ENCODE measurements around the gene SMIM44. TPM values are rescaled to one million over a fixed set of nuclear protein-coding genes. Genes with fewer than 3 reads are reported as not detected.

The SMIM44 gene
- total and polyA plus RNA-seq, 9 of the 15 experiments (the other 6 are each of a cell fraction or from before 2014, with no cell fraction given), result not detected

DNA sequence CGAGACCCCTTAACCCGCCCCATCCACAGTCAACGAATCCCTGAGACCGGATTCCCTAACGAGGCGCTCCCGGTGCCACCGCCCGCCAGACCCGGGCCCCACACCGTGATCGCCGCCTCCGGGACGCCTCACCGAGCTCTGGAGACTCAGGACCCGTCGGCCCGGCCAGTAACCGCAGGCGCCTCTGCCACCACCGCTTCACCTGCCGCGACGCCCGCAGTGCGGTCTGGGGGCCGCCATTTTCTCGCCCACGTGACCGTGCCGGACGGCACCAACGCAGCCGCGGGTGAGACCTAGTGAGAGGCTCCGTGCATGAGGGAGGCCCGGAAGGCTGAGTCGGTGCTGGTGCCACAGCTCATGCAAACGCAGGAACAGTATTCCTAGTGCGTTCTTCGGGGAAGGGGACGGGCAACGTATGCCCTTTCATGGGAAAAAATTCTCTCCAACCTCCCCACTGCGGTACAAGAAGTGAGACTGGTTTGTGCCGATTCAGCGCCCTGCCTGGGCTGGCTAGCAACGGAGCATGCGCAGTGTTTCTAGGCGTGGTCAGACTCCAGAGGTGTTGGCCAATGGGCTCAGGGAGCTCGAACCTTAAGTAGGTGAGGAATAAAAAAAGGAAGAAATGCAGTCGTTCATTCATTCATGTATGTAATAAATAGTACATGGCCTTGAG lies 17.3 kb upstream of the SMIM44 start, which contains the start of gene DOHH (continued):
- TF ChIP-seq, protein P1, sequence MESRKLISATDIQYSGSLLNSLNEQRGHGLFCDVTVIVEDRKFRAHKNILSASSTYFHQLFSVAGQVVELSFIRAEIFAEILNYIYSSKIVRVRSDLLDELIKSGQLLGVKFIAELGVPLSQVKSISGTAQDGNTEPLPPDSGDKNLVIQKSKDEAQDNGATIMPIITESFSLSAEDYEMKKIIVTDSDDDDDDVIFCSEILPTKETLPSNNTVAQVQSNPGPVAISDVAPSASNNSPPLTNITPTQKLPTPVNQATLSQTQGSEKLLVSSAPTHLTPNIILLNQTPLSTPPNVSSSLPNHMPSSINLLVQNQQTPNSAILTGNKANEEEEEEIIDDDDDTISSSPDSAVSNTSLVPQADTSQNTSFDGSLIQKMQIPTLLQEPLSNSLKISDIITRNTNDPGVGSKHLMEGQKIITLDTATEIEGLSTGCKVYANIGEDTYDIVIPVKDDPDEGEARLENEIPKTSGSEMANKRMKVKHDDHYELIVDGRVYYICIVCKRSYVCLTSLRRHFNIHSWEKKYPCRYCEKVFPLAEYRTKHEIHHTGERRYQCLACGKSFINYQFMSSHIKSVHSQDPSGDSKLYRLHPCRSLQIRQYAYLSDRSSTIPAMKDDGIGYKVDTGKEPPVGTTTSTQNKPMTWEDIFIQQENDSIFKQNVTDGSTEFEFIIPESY (CRISPR knock-in tag; IDR thresholded peaks at IDR 0.05), result peak; percentile 89
- TF ChIP-seq DNMT1 (IDR thresholded peaks at IDR 0.05) (no peak), ZNF583 (CRISPR knock-in tag; IDR thresholded peaks at IDR 0.05) (no peak), GTF2E2 (tag; IDR thresholded peaks at IDR 0.05) (peak; percentile 94), IFI16 (CRISPR knock-in tag; IDR thresholded peaks at IDR 0.05) (no peak), TCF7L2 (IDR thresholded peaks at IDR 0.05; ENCODE audit: low read depth, low read length) (peak; percentile 98), HCFC1 (IDR thresholded peaks at IDR 0.05; ENCODE audit: low read depth, low read length) (peak; percentile 76), MAFF (IDR thresholded peaks at IDR 0.05; ENCODE audit: low read length) (peak; percentile 84), LEF1 (IDR thresholded peaks at IDR 0.05) (no peak), CCAR2 (IDR thresholded peaks at IDR 0.05; ENCODE audit: low read depth, low read length) (no peak), PML (IDR thresholded peaks at IDR 0.05; ENCODE audit: low read length) (peak; percentile 24; the same call in 1 of the 2 replicates), ZNF253 (CRISPR knock-in tag; conservative IDR thresholded peaks at IDR 0.05) (no peak), ZNF764 (CRISPR knock-in tag; IDR thresholded peaks at IDR 0.05; ENCODE audit: low read depth) (no peak), NRF1 (conservative IDR thresholded peaks at IDR 0.05 in 1 of 2, IDR thresholded peaks at IDR 0.05 in 1 of 2) (peak; percentile 96 to 97)
- TF ChIP-seq, protein P2, sequence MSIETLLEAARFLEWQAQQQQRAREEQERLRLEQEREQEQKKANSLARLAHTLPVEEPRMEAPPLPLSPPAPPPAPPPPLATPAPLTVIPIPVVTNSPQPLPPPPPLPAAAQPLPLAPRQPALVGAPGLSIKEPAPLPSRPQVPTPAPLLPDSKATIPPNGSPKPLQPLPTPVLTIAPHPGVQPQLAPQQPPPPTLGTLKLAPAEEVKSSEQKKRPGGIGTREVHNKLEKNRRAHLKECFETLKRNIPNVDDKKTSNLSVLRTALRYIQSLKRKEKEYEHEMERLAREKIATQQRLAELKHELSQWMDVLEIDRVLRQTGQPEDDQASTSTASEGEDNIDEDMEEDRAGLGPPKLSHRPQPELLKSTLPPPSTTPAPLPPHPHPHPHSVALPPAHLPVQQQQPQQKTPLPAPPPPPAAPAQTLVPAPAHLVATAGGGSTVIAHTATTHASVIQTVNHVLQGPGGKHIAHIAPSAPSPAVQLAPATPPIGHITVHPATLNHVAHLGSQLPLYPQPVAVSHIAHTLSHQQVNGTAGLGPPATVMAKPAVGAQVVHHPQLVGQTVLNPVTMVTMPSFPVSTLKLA (conservative IDR thresholded peaks at IDR 0.05), result peak; percentile 97 to 98
- TF ChIP-seq, protein P3, sequence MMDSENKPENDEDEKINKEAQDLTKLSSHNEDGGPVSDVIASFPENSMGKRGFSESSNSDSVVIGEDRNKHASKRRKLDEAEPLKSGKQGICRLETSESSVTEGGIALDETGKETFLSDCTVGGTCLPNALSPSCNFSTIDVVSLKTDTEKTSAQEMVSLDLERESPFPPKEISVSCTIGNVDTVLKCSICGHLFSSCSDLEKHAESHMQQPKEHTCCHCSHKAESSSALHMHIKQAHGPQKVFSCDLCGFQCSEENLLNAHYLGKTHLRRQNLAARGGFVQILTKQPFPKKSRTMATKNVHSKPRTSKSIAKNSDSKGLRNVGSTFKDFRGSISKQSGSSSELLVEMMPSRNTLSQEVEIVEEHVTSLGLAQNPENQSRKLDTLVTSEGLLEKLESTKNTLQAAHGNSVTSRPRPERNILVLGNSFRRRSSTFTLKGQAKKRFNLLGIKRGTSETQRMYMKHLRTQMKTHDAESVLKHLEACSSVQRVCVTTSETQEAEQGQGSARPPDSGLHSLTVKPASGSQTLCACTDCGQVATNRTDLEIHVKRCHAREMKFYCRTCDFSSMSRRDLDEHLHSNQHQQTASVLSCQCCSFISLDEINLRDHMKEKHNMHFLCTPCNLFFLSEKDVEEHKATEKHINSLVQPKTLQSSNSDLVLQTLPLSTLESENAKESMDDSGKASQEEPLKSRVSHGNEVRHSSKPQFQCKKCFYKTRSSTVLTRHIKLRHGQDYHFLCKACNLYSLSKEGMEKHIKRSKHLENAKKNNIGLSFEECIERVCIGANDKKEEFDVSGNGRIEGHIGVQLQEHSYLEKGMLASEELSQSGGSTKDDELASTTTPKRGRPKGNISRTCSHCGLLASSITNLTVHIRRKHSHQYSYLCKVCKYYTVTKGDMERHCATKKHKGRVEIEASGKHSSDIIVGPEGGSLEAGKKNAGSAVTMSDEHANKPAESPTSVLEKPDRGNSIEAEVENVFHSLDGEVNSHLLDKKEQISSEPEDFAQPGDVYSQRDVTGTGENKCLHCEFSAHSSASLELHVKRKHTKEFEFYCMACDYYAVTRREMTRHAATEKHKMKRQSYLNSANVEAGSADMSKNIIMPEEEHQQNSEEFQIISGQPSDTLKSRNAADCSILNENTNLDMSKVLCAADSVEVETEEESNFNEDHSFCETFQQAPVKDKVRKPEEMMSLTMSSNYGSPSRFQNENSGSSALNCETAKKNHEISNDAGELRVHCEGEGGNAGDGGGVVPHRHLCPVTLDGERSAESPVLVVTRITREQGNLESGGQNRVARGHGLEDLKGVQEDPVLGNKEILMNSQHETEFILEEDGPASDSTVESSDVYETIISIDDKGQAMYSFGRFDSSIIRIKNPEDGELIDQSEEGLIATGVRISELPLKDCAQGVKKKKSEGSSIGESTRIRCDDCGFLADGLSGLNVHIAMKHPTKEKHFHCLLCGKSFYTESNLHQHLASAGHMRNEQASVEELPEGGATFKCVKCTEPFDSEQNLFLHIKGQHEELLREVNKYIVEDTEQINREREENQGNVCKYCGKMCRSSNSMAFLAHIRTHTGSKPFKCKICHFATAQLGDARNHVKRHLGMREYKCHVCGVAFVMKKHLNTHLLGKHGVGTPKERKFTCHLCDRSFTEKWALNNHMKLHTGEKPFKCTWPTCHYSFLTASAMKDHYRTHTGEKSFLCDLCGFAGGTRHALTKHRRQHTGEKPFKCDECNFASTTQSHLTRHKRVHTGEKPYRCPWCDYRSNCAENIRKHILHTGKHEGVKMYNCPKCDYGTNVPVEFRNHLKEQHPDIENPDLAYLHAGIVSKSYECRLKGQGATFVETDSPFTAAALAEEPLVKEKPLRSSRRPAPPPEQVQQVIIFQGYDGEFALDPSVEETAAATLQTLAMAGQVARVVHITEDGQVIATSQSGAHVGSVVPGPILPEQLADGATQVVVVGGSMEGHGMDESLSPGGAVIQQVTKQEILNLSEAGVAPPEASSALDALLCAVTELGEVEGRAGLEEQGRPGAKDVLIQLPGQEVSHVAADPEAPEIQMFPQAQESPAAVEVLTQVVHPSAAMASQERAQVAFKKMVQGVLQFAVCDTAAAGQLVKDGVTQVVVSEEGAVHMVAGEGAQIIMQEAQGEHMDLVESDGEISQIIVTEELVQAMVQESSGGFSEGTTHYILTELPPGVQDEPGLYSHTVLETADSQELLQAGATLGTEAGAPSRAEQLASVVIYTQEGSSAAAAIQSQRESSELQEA (IDR thresholded peaks at IDR 0.05; ENCODE audit: low read depth), result no peak

Data from K562 (cell line).